PC-9 (cell line): ENCODE data around the gene ANKRD17. TPM values are rescaled to one million over a fixed set of nuclear protein-coding genes. Genes with fewer than 3 reads are reported as not detected.
A peak's percentile ranks its signal among the peaks of the same experiment; 100 is the strongest.

ENCODE experiments used
- BruUV-seq: library from RNA; stranded (reverse); fragments of 400-500 nt; replicated peaks from 2 replicates; lab custom pipeline; 2021; lab: Mats Ljungman, UMichigan
- CTCF ChIA-PET: fragments of 300-600 bp; sonication (Branson Sonifier 250); formaldehyde crosslinking; loops from one replicate; lab custom pipeline; 2022; ENCODE audit warnings: antibody characterized with exemption; lab: Charles Lee
- POLR2A ChIA-PET: fragments of 300-600 bp; sonication (Branson Sonifier 250); formaldehyde crosslinking; loops from one replicate; lab custom pipeline; 2022; ENCODE audit warnings: antibody characterized with exemption; ENCODE audit not compliant: unreplicated experiment; lab: Charles Lee
- DNase-seq, 2 experiments: peaks; one replicate each; pipeline versions ENCODE4 v3.0.0 to v3.0.0-alpha.2; 2015 to 2022; ENCODE audit warnings: mixed read lengths in 1 of 2
- H2AFZ ChIP-seq: fragments of 200-600 bp; sonication (generic); 2 replicates; pipeline ENCODE4 v1.8.1; 2017; ENCODE audit warnings: antibody characterized with exemption
- H3F3A ChIP-seq: fragments of 200-600 bp; sonication (generic); 2 replicates; pipeline ENCODE4 v1.8.1; 2017; ENCODE audit warnings: antibody characterized with exemption, mild to moderate bottlenecking, low read depth; ENCODE audit not compliant: insufficient read depth
- H3K27ac ChIP-seq: fragments of 200-600 bp; sonication (generic); 2 replicates; pipeline ENCODE4 v1.6.1; 2016; ENCODE audit warnings: mixed run types
- H3K27me3 ChIP-seq: fragments of 200-600 bp; sonication (generic); 2 replicates; pipeline ENCODE4 v1.6.1; 2016; ENCODE audit warnings: low read depth, mixed run types; ENCODE audit not compliant: insufficient read depth
- H3K36me3 ChIP-seq: fragments of 200-600 bp; sonication (generic); 2 replicates; pipeline ENCODE4 v1.6.1; 2016; ENCODE audit warnings: low read depth, mixed run types
- H3K4me1 ChIP-seq: fragments of 200-600 bp; sonication (generic); replicated peaks from 2 replicates; pipeline ENCODE4 v1.6.1; 2016; ENCODE audit warnings: mixed run types; ENCODE audit not compliant: insufficient read depth
- H3K4me2 ChIP-seq: fragments of 200-600 bp; sonication (generic); 2 replicates; pipeline ENCODE4 v1.6.1; 2017; ENCODE audit warnings: mixed run types
- H3K4me3 ChIP-seq: fragments of 200-600 bp; sonication (generic); 2 replicates; pipeline ENCODE4 v1.6.1; 2016; ENCODE audit warnings: mixed run types
- H3K79me2 ChIP-seq: fragments of 200-600 bp; sonication (generic); 2 replicates; pipeline ENCODE4 v1.6.1; 2017; ENCODE audit warnings: low read depth, mixed run types
- H3K9me2 ChIP-seq: fragments of 200-600 bp; sonication (generic); 2 replicates; pipeline ENCODE4 v1.8.1; 2017; ENCODE audit warnings: mild to moderate bottlenecking; ENCODE audit not compliant: insufficient read depth
- H3K9me3 ChIP-seq: fragments of 200-600 bp; sonication (generic); 2 replicates; pipeline ENCODE4 v1.8.1; 2016; ENCODE audit warnings: low read depth; ENCODE audit not compliant: insufficient read depth
- H4K20me1 ChIP-seq: fragments of 200-600 bp; sonication (generic); 2 replicates; pipeline ENCODE4 v1.8.1; 2017; ENCODE audit not compliant: insufficient read depth
- EZH2 ChIP-seq: fragments of 200-600 bp; sonication (generic); IDR thresholded peaks from 2 replicates; pipeline ENCODE4 v1.8.0; 2017; ENCODE audit warnings: antibody characterized with exemption, low read depth
- intact Hi-C: fragments of 100-400 bp; cut with micrococcal nuclease; formaldehyde crosslinking; loops from one replicate; pipeline ENCODE4 v1.10.0; 2022; ENCODE audit not compliant: unreplicated experiment
- total RNA-seq: library from RNA; stranded (reverse); gene quantifications from 2 replicates; pipeline ENCODE4 v1.2.3, GENCODE V29; 2021
- TF ChIP-seq, protein P1 (sequence below): fragments of 200-600 bp; sonication (generic); conservative IDR thresholded peaks from 2 replicates; pipeline ENCODE4 v1.6.1; 2017; ENCODE audit warnings: mixed run types, antibody characterized with exemption, mild to moderate bottlenecking, moderate library complexity

ANKRD17 gene
- total RNA-seq, 1 experiment from 2014 or later = 37.9 TPM

DNA sequence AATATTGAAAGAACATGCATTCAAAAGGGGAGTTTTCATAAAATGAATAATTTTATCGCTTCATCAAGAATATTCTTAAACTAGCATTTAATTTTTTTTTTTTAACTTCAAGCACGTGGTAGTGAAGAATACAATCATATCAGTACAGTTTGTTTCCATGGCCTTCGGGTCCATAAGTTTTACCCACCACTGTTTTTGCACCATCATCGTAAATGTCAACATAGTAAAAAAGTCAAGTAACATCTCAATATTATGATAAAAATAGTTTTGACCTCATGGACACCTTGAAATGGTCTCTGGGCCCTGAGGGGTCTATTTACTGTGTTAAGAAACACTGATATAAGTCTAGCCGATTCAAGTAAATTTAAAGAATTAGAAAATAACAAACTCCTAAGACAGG is 80.2 kb downstream of the ANKRD17 start:
- H2AFZ ChIP-seq = no peak overlapping the region
- no peak overlapping the region for H3K4me2 ChIP-seq
- peaks cover 78% of the 10 kb centered on the region for H3K79me2 ChIP-seq
- H3K4me3 ChIP-seq = no peak overlapping the region
- CTCF ChIA-PET = no interaction called here
- no peak for DNase-seq
- TF ChIP-seq, protein P1, sequence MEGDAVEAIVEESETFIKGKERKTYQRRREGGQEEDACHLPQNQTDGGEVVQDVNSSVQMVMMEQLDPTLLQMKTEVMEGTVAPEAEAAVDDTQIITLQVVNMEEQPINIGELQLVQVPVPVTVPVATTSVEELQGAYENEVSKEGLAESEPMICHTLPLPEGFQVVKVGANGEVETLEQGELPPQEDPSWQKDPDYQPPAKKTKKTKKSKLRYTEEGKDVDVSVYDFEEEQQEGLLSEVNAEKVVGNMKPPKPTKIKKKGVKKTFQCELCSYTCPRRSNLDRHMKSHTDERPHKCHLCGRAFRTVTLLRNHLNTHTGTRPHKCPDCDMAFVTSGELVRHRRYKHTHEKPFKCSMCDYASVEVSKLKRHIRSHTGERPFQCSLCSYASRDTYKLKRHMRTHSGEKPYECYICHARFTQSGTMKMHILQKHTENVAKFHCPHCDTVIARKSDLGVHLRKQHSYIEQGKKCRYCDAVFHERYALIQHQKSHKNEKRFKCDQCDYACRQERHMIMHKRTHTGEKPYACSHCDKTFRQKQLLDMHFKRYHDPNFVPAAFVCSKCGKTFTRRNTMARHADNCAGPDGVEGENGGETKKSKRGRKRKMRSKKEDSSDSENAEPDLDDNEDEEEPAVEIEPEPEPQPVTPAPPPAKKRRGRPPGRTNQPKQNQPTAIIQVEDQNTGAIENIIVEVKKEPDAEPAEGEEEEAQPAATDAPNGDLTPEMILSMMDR = no peak
- TF ChIP-seq EZH2 = no peak
- H3K36me3 ChIP-seq = peaks cover 7% of the 10 kb centered on the region
- no peaks in the 10 kb centered on the region; the same call in 1 of the 2 replicates for H3K9me3 ChIP-seq
- no peaks in the 10 kb centered on the region for H3K4me1 ChIP-seq
- no peaks in the 10 kb centered on the region for H3K9me2 ChIP-seq
- intact Hi-C loops = no loop called here
- no peaks in the 10 kb centered on the region for H3K27me3 ChIP-seq
- H3K27ac ChIP-seq = no peak overlapping the region
- POLR2A ChIA-PET = no interaction called here
- H3F3A ChIP-seq = no peaks in the 10 kb centered on the region
- H4K20me1 ChIP-seq = no peaks in the 10 kb centered on the region; the same call in 1 of the 2 replicates
- no TSS peak for BruUV-seq

DNA sequence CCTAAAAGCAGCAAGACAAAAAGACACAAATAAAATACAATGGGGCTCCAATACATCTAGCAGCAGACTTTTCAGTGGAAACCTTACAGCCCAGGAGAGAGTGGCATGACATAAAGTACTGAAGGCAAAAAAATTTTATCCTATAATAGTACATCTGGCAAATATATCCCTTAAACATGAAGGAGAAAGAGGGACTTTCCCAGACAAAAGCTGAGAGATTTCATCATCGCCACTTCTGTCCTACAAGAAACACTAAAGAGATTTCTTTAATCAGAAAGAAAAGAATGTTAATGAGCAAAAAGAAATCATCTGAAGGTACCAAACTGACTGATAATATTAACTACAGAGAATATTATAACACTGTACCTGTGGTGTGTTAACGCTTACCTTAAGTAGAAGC is 86.4 kb downstream of the ANKRD17 start:
- Histone ChIP-seq H3K9me2 (no peaks in the 10 kb centered on the region), H3K4me3 (no peak overlapping the region), H3K79me2 (peaks cover 67% of the 10 kb centered on the region), H3F3A (peaks cover 8% of the 10 kb centered on the region; the same call in 1 of the 2 replicates), H3K27me3 (no peaks in the 10 kb centered on the region), H4K20me1 (no peaks in the 10 kb centered on the region), H3K9me3 (no peaks in the 10 kb centered on the region; the same call in 1 of the 2 replicates), H3K4me1 (peaks cover 30% of the 10 kb centered on the region), H3K36me3 (peaks cover 13% of the 10 kb centered on the region), H2AFZ (no peak overlapping the region), H3K27ac (peak overlapping the region; percentile 44; the same call in 1 of the 2 replicates), H3K4me2 (no peak overlapping the region)
- intact Hi-C loops = no loop called here
- CTCF ChIA-PET = no interaction called here
- no TSS peak for BruUV-seq
- TF ChIP-seq, protein P1 = no peak
- TF ChIP-seq EZH2 = no peak
- POLR2A ChIA-PET = no interaction called here
- no peak for DNase-seq

DNA sequence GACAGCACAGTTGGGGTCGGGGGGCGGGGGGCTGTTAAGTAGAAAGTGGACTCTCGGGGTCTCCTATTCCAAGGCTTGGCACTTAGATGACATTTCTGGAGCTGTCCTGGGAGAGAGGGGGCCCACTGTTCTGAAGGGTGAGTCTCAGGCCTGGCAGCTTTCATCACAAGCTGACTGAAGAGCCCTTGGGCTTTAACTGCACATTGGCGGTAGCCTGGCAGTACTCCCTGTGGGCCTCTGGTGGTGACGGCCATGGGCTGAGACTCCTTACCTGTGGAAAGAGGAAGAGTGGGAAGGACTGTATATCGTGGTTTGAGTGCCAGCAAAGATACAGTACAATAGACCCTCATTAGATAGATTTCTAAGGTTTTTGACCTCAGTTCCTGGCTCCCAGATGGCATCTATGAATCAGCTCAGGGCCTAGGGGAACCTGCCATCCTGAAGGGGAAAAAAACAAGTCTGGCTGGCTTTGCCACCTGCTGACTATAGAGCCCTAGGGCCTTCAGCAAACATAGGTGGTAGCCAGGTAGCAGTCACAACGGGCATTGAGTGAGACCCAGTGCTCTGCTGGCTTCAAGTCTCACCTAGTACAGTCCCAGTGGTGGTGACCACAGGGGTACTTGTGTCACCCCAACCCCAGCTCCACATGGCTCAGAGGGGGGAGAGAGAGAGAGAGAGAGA is 87.9 kb downstream of the ANKRD17 start:
- Histone ChIP-seq H3K4me2 (peak overlapping the region; percentile 40; the same call in 1 of the 2 replicates), H3K4me1 (peaks cover 30% of the 10 kb centered on the region), H3K9me2 (no peaks in the 10 kb centered on the region), H3K27me3 (no peaks in the 10 kb centered on the region), H3K9me3 (no peaks in the 10 kb centered on the region; the same call in 1 of the 2 replicates), H3K27ac (peak overlapping the region; percentile 44), H4K20me1 (no peaks in the 10 kb centered on the region), H3K79me2 (peaks cover 53% of the 10 kb centered on the region), H2AFZ (no peak overlapping the region), H3K4me3 (no peak overlapping the region), H3F3A (peaks cover 8% of the 10 kb centered on the region; the same call in 1 of the 2 replicates), H3K36me3 (peaks cover 10% of the 10 kb centered on the region; the same call in 1 of the 2 replicates)
- intact Hi-C loops = no loop called here
- POLR2A ChIA-PET = no interaction called here
- peak; percentile 65 to 80 for DNase-seq
- TF ChIP-seq, protein P1 = no peak
- TF ChIP-seq EZH2 = no peak
- no TSS peak for BruUV-seq
- CTCF ChIA-PET = no interaction called here
